GM21619 (cell line): ENCODE results near the gene LUZP1.
A peak's percentile ranks its signal among the peaks of the same experiment; 100 is the strongest.

Source experiments
- ATAC-seq: cut with Tn5 transposase; IDR thresholded peaks from one replicate; pipeline ENCODE4 v1.9.1; 2021; ENCODE audit not compliant: unreplicated experiment

LUZP1 gene

DNA sequence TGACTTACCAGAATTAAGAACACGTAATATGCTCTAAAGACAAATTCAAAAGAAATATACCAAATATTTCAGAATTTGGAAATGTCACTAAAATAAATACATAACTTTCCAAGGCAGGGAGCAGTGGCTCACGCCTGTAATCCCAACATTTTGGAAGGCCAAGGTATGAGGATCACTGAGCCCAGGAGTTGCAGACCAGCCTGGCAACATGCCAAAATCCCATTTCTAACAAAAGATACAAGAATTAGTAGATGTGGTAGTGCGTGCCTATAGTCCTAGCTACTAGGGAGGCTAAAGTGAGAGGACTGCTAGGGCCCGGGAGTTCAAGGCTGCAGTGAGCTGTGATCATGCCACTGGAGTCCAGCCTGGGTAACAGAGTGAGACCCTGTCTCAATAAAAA, 11.7 kb downstream of the LUZP1 start:
- no peak for ATAC-seq

DNA sequence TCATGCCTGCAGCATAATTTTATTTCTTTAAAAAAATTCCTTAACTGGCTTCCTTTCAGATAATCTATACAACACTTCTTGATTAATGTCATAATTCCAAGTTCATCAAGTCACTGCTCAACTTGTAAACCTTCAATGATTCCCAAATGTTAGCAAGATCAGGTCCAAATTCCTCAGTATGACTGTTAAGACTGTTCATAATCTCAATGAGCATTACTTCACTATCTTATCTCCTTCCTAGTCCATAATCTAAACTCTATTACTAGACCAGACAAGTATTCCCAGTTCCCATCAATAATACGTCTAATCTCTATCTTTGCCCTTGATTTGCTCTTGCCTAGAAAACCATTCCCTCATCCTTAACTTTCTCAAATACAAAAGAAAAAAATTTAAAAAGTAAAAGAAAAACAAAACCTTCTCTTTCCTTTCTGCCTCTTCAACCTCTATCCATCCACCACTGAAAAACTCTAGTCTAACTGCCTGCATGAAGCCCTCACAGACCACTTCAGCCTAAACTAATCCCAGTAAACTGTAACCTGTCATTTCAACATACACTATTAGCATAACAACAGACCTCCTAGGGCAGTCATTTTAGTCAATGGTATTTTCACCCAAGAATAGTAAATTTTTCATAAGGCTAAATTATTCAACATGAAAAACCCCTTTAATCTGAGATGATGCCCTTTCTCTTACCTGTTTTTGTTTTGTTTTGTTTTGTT, 15.5 kb downstream of the LUZP1 start:
- no peak for ATAC-seq

DNA sequence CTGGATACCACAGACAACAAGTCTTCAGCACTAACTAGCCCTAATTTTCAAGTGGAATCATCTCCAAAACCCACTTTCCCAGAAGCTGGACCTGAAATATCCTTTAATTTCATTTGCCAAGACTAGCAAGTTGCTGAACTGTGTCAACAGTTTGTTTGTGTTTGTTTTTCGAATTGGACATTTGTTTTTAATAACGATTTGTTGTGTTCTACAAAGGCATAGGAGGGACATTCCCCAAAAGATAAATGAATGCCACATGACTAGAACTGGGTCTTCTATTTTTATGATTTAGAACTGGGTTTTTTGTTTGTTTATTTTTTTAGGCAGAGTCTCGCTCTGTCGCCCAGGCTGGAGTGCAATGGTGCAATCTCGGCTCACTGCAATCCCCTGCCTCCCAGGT, 17.9 kb downstream of the LUZP1 start:
- no peak for ATAC-seq

DNA sequence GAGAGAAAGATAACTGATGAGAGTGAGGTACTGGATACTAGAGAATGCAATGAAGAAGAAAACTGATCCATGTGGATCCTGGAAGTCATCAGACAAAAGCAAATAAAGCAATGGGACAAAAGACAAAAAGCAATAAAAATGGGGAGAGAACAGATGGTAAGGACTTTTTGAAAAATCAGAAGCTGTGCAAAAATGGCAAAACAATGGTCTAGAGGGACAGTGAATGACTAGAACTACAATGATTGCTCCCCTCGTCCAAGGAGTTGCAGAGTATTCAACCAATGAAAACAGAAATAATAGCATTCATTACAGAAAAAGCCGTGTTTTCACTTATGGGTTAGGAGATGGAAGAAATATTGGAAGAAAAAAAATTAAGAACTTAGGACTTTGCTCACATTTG, 18.5 kb downstream of the LUZP1 start:
- no peak for ATAC-seq

DNA sequence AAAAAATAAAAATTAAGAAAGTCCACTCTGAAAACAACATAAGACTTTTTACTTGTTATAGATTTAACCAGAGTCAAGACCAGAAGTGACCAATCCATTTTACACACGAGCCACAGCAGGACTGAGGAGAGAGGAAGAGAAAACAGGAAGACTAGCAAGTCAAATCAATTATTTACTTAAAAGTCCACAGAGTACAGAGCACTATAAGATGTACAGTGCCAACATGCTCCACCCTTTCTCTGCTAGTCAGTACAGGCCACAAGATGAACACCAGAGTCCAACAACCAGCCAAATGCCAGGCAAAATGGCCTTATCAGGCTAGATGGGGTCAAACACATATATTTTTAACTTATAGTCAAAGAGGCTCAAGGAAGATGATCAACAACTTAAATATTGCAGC, 19.5 kb downstream of the LUZP1 start:
- ATAC-seq, result peak; percentile 67

DNA sequence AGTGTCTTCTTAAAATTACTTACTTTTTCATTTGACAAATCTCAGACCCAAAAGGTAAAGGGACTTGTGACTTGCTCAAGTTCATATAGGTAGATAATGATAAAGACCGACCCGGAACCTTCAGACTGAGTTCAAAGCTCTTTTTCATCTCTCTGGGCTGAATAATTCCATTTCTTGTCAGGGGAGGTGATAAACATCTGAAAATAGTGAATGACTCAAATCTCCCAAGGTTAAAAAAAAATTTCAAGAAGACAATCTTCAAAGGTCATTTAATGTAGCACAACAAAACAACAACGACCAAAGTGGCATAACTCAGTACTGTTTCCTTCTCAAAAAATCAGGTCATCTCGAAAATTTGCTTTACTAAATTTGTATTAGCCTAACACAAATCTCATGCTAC, 20.6 kb downstream of the LUZP1 start:
- ATAC-seq, result no peak

DNA sequence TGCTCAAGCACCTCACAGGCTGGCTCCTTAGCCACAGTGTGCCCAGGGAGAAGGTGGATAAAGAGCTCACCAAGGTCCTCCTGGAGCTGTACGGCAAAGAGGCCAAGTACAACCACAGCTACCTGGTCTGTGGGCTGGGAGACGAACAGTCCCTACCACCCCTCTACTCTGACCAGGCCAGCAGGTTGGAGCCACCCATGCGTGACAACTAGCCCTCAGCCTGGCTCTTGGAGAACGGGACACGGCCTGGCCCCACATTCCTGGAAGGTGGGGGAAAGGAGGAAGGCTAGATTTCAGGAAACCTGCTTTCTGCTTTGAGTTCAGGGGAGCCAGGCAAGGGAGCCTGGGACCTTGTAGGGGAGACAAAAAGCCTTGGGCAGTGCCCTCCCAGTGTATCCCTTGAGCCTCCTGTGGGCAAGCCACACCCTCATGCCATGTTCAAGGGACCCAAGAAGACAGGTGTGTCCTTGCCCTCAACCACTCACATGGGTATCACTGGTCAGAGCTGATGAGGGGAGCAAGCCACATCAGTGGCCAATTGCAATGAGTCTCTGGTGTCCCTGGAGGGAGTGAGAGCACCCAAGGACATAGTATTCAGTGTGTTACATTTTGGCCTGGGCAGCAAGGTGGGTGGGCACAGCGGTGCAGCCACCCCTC, 27.6 kb downstream of the LUZP1 start:
- ATAC-seq, result no peak

DNA sequence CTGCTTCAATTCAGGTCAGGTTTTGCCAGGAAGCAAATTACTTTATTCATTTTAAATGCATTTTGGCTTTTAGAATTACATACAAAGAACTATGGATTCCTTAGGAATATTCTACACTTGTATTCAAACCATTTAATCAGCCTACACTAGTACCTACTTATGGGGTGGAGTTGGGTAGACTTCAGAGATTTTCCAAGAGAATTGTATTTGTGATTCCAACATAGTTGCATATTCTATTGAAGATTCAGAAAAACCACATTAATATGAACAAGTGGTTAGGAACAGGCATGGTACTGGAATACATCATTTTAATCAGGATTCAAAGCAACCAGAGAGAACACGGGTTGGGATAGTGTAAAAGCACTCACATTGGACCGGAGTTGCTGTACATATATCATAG, 33.4 kb downstream of the LUZP1 start:
- ATAC-seq, result no peak

DNA sequence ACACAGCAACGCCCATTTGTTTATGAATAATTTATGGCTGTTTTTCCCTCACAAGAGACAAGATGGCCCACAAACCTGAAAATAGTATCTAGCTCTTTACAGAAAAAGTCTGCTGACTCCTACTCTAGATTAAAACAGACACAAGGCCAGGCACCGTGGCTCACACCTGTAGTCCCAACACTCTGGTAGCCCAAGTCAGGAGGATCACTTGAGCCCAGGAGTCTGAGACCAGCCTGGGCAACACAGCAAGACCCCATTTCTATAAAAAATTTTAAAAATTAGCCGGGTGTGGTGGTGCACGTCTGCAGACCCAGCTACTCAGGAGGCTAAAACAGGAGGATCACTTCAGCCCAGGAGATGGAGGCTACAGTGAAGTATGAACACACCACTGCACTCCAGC, 34.6 kb downstream of the LUZP1 start:
- ATAC-seq, result no peak

DNA sequence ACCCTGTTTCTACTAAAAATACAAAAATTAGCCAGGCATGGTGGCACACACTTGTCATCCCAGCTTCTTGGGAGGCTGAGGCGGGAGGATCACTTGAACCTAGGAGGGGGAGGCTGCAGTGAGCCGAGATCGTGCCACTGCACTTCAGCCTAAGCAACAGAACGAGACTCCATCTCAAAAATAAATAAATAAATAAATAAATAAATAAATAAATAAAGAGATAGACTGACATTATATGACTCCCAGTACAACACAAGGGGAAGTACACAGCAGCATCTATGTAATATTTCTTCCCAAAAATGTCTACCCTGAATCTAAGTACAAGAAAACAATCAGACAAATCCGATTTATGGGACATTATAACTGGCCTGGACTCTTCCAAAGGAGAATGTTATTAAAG, 35.1 kb downstream of the LUZP1 start:
- ATAC-seq, result no peak

DNA sequence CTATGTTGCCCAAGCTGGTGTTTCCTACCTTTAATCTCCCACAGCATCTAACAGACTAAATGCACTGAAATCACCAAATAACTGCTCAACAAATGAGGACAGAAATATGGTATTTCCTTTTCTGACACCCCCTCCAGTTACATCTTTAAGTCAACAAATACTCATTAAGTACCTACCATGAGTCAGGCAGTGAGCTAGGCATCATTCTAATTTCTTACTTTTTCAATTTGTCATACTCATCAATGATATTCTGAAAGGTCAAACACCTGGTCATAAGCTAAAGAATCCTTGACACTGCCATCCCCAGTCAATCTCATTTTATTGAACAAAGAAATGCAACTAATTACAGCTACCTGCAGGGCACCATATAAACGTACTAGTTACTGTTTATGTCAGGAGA, 36.6 kb downstream of the LUZP1 start:
- no peak for ATAC-seq

DNA sequence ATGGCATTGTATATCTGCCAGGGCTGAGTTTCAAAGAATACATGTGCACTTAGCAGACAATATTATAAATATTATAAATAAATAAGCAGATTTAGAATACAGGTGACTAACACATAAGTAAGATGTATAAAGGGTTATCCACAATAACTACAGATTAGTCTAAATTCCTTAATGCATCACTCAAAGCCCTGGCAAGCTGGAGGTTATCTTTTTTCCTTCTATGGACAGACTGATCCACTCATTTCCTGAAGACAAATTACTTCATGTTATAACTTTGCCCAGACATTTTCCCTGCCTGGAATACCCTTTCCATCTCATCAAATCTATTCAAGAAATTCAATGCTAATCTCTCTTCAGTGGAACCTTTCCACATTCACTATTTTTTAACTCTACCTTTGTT, 38.8 kb downstream of the LUZP1 start:
- no peak for ATAC-seq

DNA sequence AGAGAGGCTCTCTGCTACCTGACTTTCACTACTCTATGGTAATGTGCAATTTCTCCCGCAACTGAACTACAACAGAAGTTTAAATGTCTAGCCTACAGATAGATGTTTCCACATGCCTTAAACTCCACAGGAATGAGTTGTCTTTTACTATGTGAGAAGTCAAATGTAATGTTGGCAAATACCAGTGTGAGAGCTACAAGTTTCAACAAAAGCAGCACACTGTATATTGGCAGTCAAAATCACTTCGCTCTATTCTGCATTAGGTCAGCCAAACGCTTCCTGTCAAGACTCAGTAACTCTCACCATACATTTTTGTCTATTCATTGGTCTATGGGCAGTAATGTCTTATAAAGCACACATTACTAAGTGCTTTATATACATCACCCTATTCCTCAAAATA, 41.9 kb downstream of the LUZP1 start:
- no peak for ATAC-seq

DNA sequence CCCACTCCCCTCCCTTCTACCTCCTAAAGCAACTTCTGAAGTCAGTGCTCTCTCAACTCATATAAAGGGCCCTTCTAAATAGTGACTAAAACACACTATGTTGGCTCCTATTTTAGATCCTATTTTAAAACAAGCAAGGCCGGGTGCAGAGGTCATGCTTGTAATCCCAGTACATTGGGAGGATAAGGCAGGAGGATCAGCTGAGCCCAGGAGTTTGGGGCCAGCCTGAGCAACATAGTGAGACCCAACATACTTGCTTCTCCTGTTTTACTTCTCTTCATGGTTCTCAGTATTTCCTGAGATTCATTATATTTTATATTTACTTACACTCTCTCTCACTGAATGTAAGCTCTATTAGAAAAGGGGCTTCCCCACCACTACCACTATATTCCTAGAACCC, 42.5 kb downstream of the LUZP1 start:
- no peak for ATAC-seq

DNA sequence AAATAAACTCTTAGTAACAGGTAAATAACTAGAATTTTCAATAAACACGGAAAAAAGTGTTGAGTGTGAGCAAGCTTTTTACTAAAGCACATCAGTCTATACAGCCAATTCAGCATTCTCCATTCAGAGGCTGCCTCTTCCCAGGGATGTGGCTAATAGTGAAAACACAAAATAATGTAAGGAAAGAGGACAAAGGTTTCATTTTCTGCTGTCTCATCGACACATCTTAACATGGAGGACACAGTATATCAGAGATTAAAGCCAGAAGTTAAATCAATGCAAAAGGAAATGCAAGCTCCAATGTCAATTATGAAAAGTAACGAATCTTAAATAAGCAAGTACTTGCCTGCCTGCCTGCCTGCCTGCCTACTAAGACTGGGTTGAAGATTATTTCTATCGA, 43.2 kb downstream of the LUZP1 start:
- no peak for ATAC-seq

DNA sequence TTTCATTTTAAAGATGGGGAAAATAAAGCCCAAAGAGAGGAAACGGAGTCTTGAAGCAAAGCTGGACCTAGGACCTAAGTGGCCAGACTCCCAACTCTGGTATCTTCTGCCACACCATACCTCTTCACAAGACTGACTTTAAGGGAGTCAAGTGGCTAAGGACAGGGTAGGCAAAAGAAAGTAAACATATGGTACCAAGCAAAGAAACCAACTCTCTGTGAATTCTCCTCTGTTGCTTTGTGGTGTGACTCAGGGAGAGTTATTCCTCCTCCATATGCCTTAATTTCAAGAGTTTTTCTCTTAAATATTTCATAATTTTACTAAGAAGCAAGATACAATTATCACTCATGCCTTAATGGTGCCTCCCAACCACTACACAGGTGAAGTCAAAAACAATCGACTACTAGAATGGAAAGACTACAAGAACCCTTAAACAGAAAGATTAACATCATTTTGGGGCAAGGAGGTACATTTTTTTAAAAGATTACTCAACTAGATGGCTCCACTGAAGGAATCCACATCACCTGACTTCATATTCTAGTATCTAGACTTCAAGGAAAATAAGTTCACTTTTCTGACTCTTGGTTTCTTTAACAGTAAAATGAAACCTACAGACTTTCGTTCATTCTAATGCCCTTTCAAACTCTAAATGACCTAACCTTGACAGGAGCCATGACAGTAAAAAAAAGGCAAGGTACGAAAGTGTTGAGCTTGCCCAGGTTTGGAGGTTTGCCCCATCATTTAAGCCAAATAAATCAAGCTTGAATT, 44.2 kb downstream of the LUZP1 start:
- no peak for ATAC-seq

DNA sequence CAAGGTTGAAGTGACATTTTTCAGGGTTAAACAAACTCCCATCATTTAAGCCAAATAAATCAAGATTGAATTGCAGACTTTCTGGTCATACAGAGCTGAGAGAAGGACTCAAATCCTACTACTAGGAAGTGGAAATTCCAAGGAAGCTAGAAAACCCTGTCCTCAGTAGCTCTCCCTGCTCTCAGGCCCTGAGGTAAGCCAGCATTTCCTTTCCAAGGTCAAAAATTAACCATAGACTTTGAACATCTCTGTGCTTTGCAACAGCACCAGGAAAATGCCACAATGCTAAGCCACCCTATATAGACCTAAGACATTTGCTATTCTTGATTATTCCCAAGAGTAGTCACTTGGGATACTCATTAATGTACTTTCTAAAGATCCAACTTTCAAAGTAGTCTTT, 45.1 kb downstream of the LUZP1 start:
- no peak for ATAC-seq

DNA sequence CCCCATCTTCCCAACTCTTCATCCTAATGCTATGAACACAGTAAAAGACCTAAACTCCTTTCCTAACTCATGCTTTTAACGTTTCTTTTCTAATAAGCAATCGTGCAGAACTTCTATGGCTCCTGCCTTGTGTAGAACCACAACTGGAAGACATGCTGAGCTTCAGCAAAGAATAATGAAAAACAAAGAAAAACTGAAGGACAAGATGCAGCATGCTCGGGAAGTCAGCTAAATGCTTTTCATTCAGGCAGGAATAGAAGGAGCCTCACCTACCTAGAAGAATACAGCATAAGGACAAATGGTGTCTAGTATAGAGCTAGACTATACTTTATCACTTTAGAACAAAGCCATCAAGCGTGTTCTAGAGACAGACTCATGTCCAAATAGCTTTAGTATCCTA, 45.9 kb downstream of the LUZP1 start:
- ATAC-seq, result no peak

DNA sequence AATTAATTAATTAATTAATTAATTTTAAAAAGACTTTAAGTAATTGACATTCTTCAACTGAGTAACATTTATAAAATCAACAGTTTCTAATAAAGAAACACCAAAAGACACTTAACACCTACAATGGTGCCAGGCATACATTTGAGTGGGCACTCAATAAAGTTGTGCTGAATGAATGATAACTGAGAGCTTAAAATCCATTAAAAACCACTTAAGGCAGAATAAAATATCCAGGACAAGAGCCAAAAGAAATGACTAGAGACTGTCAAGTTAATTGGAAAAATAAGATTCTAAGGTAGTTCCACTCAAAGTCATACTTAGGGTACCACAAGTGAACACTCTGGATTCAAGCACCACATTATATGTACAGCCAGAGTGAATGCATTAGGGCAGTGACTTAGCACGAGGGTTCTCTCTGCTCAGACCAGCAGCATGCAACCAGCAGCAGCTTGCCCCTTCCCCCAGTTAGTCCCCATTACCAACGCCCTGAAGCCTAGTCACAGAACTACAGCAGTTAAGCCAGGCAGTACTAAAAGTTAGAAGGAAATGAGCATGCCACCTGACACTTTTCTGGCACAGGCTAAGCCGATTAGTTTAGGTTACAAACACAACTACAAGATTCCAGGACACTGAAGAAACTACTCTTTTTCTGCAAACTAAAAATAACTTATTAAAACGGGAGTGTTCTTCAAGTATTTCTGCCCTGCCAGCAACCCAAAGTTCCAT, 46.5 kb downstream of the LUZP1 start:
- ATAC-seq, result no peak

DNA sequence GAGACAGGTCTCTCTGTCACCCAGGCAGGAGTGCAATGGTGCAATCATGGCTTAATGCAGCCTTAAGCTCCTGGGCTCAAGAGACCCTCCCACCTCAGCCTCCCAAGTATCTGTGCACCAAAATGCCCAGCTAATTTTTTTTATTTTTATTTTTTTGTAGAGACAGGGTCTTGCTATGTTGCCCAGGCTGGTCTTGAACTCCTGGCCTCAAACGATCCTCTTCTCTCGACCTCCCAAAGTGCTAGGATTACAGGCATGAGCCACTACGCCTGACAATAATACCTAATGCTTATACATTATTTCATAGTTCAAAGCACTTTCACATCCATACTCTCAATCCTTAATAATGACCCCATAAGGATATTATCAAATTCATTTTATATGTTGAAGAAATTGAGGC, 48.3 kb downstream of the LUZP1 start:
- no peak for ATAC-seq

DNA sequence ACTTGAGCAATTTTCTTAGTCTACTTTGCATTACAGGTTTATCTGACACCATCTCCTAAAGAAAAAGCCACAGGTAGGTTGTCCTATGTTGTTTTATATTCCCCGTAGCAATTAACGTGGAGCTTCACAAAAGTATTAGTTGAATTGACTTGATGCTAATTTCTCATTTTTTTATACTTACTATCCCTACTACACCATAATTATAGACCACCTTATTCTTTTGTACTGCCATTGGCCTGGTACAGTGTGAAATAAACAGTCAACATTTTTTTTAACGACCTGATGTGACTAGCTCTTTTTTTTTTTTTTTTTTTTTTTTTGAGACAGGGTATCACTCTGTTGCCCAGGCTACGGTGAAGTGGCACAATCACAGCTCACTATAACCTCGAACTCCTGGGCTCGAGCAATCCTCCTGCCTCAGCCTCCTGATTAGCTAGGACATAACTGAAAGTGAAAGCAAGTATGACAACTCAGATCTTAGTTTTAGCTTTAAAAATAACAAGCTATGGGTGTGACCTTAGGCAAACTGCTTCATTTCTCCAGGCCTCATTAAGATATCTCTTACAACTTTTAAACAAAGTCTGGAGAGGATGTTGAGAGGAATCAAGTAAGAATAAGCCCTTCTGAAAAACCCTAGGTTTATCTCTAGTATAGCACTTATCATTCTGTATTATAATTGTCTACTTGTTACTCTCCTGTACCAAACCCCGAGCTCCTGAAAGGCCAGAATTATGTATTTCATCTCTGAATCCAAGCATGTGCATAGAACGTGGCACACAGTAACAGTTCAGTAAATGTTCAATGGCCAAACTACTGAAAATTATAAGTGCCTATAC, 49.5 kb downstream of the LUZP1 start:
- no peak for ATAC-seq
